Upper lobe of left lung (tissue), 4 donors: ENCODE data around the gene AXIN1.

Experiments used
- EP300 ChIP-seq, 4 donors: sonication (generic); formaldehyde crosslinking; IDR thresholded peaks; one replicate each; pipeline ENCODE4 v1.5.1; 2017; ENCODE audit warnings: antibody characterized with exemption in 4 of 4, control low read depth in 2 of 4
- POLR2A ChIP-seq, 4 donors: fragments of 450-650 bp; IDR thresholded peaks; one replicate each; pipeline ENCODE4 v1.5.1; 2016 to 2017; ENCODE audit warnings: antibody characterized with exemption in 4 of 4, mild to moderate bottlenecking in 2 of 4
- POLR2AphosphoS5 ChIP-seq, 2 donors: sonication (generic); formaldehyde crosslinking; IDR thresholded peaks; one replicate each; pipeline ENCODE4 v1.5.1; 2017; ENCODE audit warnings: antibody characterized with exemption in 2 of 2
- TF ChIP-seq, protein P1 (sequence below), 6 experiments: fragments of 450-650 bp in 4 of 6; fragments of 200-600 bp in 2 of 6; sonication (generic) in 2 of 6; IDR thresholded peaks; one replicate each; pipeline ENCODE4 v1.5.1; 2016 to 2019; ENCODE audit warnings: antibody characterized with exemption in 6 of 6

DNA sequence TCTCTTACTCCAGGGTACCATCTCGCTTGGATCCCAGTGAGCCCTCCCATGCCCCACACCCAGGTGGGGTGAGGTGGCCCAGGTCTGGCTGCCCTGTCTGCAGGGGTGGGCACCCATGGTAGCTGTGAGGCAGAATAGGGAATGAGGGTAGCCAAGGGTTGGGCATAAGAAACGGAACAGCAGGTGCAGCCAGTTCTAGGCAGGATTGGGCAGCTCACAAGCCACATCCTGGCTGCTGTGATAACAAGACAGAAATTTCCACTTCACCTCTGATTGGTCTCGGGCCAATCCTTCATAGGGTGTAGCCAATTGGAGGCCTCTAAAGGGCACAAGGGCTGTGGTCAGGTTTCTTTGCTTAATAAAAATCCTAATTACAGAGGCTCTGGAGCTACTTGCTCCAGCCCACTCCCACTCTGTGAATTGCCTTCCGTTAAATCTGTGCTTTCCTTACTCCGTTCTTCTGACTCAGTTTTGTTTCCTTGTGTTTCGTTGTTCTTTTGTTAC lies 73.6 kb downstream of the AXIN1 start:
- TF ChIP-seq POLR2A (IDR thresholded peaks at IDR 0.05) (no peak), POLR2AphosphoS5 (IDR thresholded peaks at IDR 0.05) (no peak), EP300 (IDR thresholded peaks at IDR 0.05) (no peak)
- TF ChIP-seq, protein P1, sequence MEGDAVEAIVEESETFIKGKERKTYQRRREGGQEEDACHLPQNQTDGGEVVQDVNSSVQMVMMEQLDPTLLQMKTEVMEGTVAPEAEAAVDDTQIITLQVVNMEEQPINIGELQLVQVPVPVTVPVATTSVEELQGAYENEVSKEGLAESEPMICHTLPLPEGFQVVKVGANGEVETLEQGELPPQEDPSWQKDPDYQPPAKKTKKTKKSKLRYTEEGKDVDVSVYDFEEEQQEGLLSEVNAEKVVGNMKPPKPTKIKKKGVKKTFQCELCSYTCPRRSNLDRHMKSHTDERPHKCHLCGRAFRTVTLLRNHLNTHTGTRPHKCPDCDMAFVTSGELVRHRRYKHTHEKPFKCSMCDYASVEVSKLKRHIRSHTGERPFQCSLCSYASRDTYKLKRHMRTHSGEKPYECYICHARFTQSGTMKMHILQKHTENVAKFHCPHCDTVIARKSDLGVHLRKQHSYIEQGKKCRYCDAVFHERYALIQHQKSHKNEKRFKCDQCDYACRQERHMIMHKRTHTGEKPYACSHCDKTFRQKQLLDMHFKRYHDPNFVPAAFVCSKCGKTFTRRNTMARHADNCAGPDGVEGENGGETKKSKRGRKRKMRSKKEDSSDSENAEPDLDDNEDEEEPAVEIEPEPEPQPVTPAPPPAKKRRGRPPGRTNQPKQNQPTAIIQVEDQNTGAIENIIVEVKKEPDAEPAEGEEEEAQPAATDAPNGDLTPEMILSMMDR (IDR thresholded peaks at IDR 0.05): no peak
